ENCODE measurements around the gene RAP1GAP2. TPM values are rescaled to one million over a fixed set of nuclear protein-coding genes. Genes with fewer than 3 reads are reported as not detected.

RAP1GAP2 gene
- total and polyA plus RNA-seq, 2 of the 8 experiments (the other 6 are each of a cell fraction or from before 2014, with no cell fraction given), result 24.0 to 63.8 TPM

DNA sequence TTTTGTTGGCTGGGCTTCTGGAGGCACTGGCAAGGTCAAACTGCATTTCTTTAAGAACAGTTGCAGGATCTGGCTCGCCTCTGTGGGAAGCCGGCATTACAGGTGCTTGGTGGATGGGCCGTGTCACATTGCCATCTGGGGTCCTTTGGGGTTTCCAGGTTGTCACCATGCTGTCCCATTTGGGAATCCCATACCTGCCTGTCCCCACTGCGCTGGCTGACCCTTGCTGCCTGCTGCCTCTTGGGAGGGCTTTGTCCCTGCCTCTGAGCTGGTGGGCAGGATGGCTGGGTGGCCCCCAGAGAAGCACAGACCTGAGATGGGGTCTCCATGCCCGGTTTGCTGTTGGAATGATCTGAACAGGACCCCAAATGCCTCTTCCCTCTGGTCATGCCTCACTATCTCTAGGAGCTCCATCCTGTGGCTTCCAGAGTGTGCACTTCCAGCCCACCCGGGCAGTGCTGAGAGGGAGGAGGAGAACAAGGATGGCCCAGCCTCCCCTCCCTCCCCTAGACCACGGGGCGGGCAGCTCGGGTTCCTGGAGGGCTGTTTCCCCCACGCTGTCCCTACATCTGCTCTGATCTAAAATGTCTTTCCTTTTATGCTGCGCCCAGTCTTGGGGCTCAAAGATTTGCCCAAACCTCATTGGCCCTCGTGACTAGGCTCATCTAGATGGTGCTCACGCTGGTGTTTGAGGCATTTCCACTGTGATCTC is 239.2 kb downstream of the RAP1GAP2 start:
- FAIRE-seq (no peak), DNase-seq (ENCODE audit: low read depth in 1 of 2, low spot score in 2 of 2) (no peak)
- no peaks in the 10 kb centered on the region for H3K27me3 ChIP-seq (replicated peaks in 1 of 4; ENCODE audit: control insufficient read depth in 3 of 4, extremely low read depth in 1 of 4, insufficient read depth in 3 of 4, low read length in 3 of 4)
- H2BK120ac ChIP-seq (replicated peaks; ENCODE audit: low read depth, low read length), result no peak overlapping the region
- no peak overlapping the region for H4K91ac ChIP-seq (replicated peaks; ENCODE audit: insufficient read length, low read length)
- no peak overlapping the region for H3K4me3 ChIP-seq (ENCODE audit: extremely low read depth in 1 of 4, insufficient read depth in 2 of 4, low read depth in 3 of 4, low read length in 4 of 4)
- no peaks in the 10 kb centered on the region for H3K79me1 ChIP-seq (ENCODE audit: low read depth, low read length)
- H3K14ac ChIP-seq (ENCODE audit: insufficient read length), result no peak overlapping the region
- peaks cover 0 to 9% (median 5%) of the 10 kb centered on the region in 4 experiments; a peak in 3 of 8 replicates for H3K36me3 ChIP-seq (ENCODE audit: control insufficient read depth in 2 of 4, insufficient read depth in 4 of 4, low read length in 3 of 4)
- no peak overlapping the region for H2AK5ac ChIP-seq (ENCODE audit: low read depth, low read length)
- no peak overlapping the region for H3K56ac ChIP-seq (replicated peaks; ENCODE audit: insufficient read length, low read depth, low read length)
- no peak overlapping the region for H2BK15ac ChIP-seq (ENCODE audit: low read length)
- TF ChIP-seq ATF2 (IDR thresholded peaks at IDR 0.05; ENCODE audit: low read length) (no peak), TAF1 (IDR thresholded peaks at IDR 0.05; ENCODE audit: low read depth, low read length) (no peak), EP300 (IDR thresholded peaks at IDR 0.05; ENCODE audit: borderline replicate concordance in 1 of 2, low read depth in 2 of 2, low read length in 2 of 2) (no peak), POLR2A (IDR thresholded peaks at IDR 0.05; ENCODE audit: control extremely low read depth in 1 of 2, low read depth in 2 of 2, low read length in 2 of 2) (no peak)
- H4K5ac ChIP-seq (ENCODE audit: insufficient read length, low read depth, low read length), result no peak overlapping the region
- 82% methylated on average over 12 of the region's 13 CpGs; no CpG with 5 or more reads in 1 of the 2 experiments for WGBS, 2 experiments (ENCODE audit: extremely low coverage in 1 of 2, insufficient coverage in 1 of 2, insufficient read length in 1 of 2, insufficient replicate concordance in 2 of 2, low coverage in 1 of 2, low lambda C conversion rate in 2 of 2, missing lambda C conversion rate in 1 of 2)
- no peak overlapping the region for H4K8ac ChIP-seq (ENCODE audit: extremely low read depth, insufficient read depth, low read length)
- H2BK5ac ChIP-seq (ENCODE audit: low read depth, low read length), result no peak overlapping the region
- H3K9ac ChIP-seq (replicated peaks in 1 of 4; ENCODE audit: extremely low read depth in 1 of 4, low read depth in 3 of 4, low read length in 3 of 4), result no peak overlapping the region
- peaks cover 2% of the 10 kb centered on the region in 2 experiments for H4K20me1 ChIP-seq (replicated peaks in 1 of 2; ENCODE audit: control insufficient read depth in 1 of 2, insufficient read depth in 2 of 2, low read length in 2 of 2)
- H2BK12ac ChIP-seq (ENCODE audit: low read depth, low read length), result no peak overlapping the region
- ChIA-PET POLR2A (ENCODE audit: partially characterized antibody) (interaction anchor here (1.3 kb wide), 1 partner anchor 8 kb away, joined by 5 read pairs; no protein-coding TSS in a partner anchor), CTCF (ENCODE audit: partially characterized antibody) (interaction anchor here (0.6 to 1.5 kb wide), 4 partner anchors 8 to 328 kb away, joined by 3 to 5 read pairs (median 3); no protein-coding TSS in a partner anchor)
- no peak overlapping the region for H2BK20ac ChIP-seq (ENCODE audit: low read length)
- H2AFZ ChIP-seq (ENCODE audit: low read length), result no peak overlapping the region
- H3K18ac ChIP-seq (ENCODE audit: extremely low read depth, low read length), result no peak overlapping the region
- no peak overlapping the region for H3K23ac ChIP-seq (ENCODE audit: insufficient read length)
- H3K4me1 ChIP-seq (replicated peaks in 1 of 4; ENCODE audit: control insufficient read depth in 3 of 4, insufficient read depth in 4 of 4, low read length in 3 of 4), result no peaks in the 10 kb centered on the region; a peak in 1 of 7 replicates
- H3K4ac ChIP-seq (replicated peaks; ENCODE audit: insufficient read length, low read depth, low read length), result no peak overlapping the region
- H3K27ac ChIP-seq (ENCODE audit: low read depth, low read length), result no peak overlapping the region
- no peak overlapping the region for H3K4me2 ChIP-seq (ENCODE audit: insufficient read depth in 1 of 2, low read depth in 2 of 2, low read length in 2 of 2)
- no peaks in the 10 kb centered on the region for H3K23me2 ChIP-seq (ENCODE audit: low read depth, low read length)
- no peaks in the 10 kb centered on the region for H3K9me3 ChIP-seq (ENCODE audit: insufficient read depth in 2 of 2, low read depth in 1 of 2, low read length in 1 of 2)
- H3K79me2 ChIP-seq (ENCODE audit: control insufficient read depth in 1 of 2, insufficient read depth in 2 of 2, low read length in 2 of 2), result no peaks in the 10 kb centered on the region
